Activated naive CD8-positive, alpha-beta T cell treated with anti-CD3 and anti-CD28 coated beads, Interleukin-2, amount 50 U/mL, for 24 hours (primary cell): ENCODE measurements around the gene FCRL2.
A peak's percentile ranks its signal among the peaks of the same experiment; 100 is the strongest.
"Not testable (repeated sequence)": the region's sequence is repeated elsewhere in the genome, so short reads cannot be mapped to it uniquely, and the experiment has no call there.

Experiments used
- ATAC-seq: fragments of 150-1000 bp; cut with Tn5 transposase; one replicate; pipeline ENCODE4 v1.10.0; 2021
- DNase-seq: peaks from one replicate; pipeline ENCODE4 v3.0.0; 2021
- H3K27ac Mint-ChIP-seq: one replicate; pipeline ENCODE4 v1.8.0; 2021; ENCODE audit warnings: mild to moderate bottlenecking, mixed read lengths
- H3K27me3 Mint-ChIP-seq: one replicate; pipeline ENCODE4 v1.8.0; 2021; ENCODE audit warnings: mixed read lengths
- H3K36me3 Mint-ChIP-seq: one replicate; pipeline ENCODE4 v1.8.0; 2021; ENCODE audit warnings: low read depth, mixed read lengths
- H3K4me1 Mint-ChIP-seq: one replicate; pipeline ENCODE4 v1.8.0; 2021; ENCODE audit warnings: mixed read lengths
- H3K4me3 Mint-ChIP-seq: one replicate; pipeline ENCODE4 v1.8.0; 2021; ENCODE audit warnings: mild to moderate bottlenecking, moderate library complexity, mixed read lengths
- H3K9me3 Mint-ChIP-seq: one replicate; pipeline ENCODE4 v1.8.0; 2021; ENCODE audit warnings: mixed read lengths

Gene FCRL2

DNA sequence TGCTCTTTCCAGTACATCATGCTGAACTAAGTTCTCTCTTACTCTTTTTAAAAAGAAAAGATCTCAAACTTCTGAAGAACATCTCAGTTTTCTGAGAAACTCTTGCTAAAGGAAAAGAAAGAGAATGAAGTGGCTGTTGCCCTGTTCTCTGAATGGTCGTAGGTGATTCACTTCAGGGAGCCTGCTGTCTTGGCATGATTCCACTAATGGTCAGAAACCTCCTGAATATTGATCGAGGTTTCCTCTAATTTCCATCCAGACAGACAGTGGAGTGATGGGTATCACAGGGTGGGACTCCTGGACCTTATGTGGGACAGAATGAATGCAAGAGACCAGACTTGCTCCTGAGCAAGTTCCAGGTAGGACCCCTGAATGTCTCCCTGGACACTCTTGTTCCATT lies 2.5 kb downstream of the FCRL2 start:
- H3K4me3 Mint-ChIP-seq = no peak overlapping the region
- peaks cover 2% of the 10 kb centered on the region for H3K27me3 Mint-ChIP-seq
- no peak for DNase-seq
- no peak for ATAC-seq
- no peaks in the 10 kb centered on the region for H3K9me3 Mint-ChIP-seq
- peaks cover 29% of the 10 kb centered on the region for H3K4me1 Mint-ChIP-seq
- H3K27ac Mint-ChIP-seq = no peak overlapping the region
- no peaks in the 10 kb centered on the region for H3K36me3 Mint-ChIP-seq

- peaks cover 29% of the 10 kb centered on the region for H3K4me1 Mint-ChIP-seq
- no peak overlapping the region for H3K4me3 Mint-ChIP-seq
These were observed 3.2 kb downstream of the FCRL2 start for GRCh38 chr1:157773493-157774350.

GRCh38 chr1:157771661-157772425 lies 5.1 kb downstream of the FCRL2 start:
- Mint-ChIP-seq H3K36me3 (no peaks in the 10 kb centered on the region), H3K4me3 (no peak overlapping the region), H3K9me3 (no peaks in the 10 kb centered on the region), H3K27ac (no peak overlapping the region), H3K4me1 (peaks cover 26% of the 10 kb centered on the region), H3K27me3 (peaks cover 2% of the 10 kb centered on the region)
- no peak for ATAC-seq
- DNase-seq = no peak

More at GRCh38 chr1:157773493-157774350, 3.2 kb downstream of the FCRL2 start:
- Mint-ChIP-seq H3K36me3 (no peaks in the 10 kb centered on the region), H3K27ac (peak overlapping the region; percentile 8), H3K9me3 (no peaks in the 10 kb centered on the region), H3K27me3 (peaks cover 2% of the 10 kb centered on the region)
- DNase-seq (no peak), ATAC-seq (peak; percentile 36)

DNA sequence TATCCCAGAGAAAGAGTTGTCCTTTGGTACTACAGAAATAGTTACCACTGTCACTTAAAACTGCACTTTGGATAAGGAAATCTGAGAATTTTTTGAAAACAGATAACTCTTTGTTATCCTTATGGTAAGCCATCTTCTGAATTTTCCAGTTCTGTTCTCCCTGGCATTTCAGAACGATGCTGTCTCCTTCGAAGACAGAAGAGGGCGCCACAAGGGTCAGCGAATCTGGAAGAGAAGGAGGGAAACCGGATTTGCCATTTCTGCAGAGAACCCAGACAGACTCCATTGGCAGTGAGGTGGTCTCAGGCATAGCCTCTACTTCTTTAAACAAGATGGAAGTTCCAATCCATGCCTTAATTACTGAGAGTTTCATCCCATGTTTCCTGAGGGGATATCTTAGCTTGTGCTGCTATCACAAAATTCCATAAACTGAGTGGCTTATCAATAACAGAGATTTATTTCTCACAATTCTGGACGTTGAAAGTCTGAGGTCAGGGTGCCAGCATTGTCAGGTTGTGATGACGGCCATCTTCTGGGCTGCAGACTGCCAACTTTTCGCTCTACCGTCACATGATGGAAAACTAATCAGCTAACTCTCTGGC lies 6.4 kb downstream of the FCRL2 start:
- H3K27ac Mint-ChIP-seq = no peak overlapping the region
- H3K9me3 Mint-ChIP-seq = no peaks in the 10 kb centered on the region

DNA sequence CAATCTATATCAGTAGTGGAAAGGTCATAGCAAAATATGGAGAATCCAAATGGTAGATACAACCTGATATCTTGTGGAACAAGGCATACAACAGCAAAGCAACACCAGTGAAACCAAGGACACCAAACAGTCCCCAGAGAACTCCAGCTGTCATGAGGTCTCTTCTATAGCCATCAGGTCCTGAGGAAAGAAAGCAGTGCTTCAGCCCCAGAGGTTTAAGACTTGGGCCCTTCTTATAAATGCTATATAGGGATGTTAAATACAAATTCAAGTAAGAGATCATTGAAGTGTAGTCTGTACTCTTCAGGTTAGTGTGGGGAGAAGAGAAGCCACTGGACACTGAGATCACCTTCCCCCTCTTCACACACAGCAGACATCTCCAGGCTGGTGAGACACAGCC lies 10.1 kb downstream of the FCRL2 start:
- DNase-seq (no peak), ATAC-seq (no peak)
- no peak overlapping the region for H3K4me3 Mint-ChIP-seq
- peaks cover 13% of the 10 kb centered on the region for H3K4me1 Mint-ChIP-seq
- H3K36me3 Mint-ChIP-seq = no peaks in the 10 kb centered on the region
- peaks cover 2% of the 10 kb centered on the region for H3K27me3 Mint-ChIP-seq
- H3K9me3 Mint-ChIP-seq = peaks cover 5% of the 10 kb centered on the region
- no peak overlapping the region for H3K27ac Mint-ChIP-seq

More for the DNA sequence above, 6.4 kb downstream of the FCRL2 start:
- Mint-ChIP-seq H3K36me3 (no peaks in the 10 kb centered on the region), H3K27me3 (peaks cover 2% of the 10 kb centered on the region), H3K4me1 (peaks cover 22% of the 10 kb centered on the region), H3K4me3 (no peak overlapping the region)
- ATAC-seq (no peak), DNase-seq (no peak)

- peaks cover 2% of the 10 kb centered on the region for H3K4me1 Mint-ChIP-seq
- H3K9me3 Mint-ChIP-seq = peaks cover 17% of the 10 kb centered on the region
- DNase-seq (no peak), ATAC-seq (no peak)
- H3K36me3 Mint-ChIP-seq = peaks cover 7% of the 10 kb centered on the region
- H3K27ac Mint-ChIP-seq = no peak overlapping the region
- no peak overlapping the region for H3K4me3 Mint-ChIP-seq
- no peaks in the 10 kb centered on the region for H3K27me3 Mint-ChIP-seq
These were observed 18.9 kb downstream of the FCRL2 start for GRCh38 chr1:157758018-157758417.

- DNase-seq = no peak
- no peaks in the 10 kb centered on the region for H3K36me3 Mint-ChIP-seq
- H3K4me3 Mint-ChIP-seq = no peak overlapping the region
- no peaks in the 10 kb centered on the region for H3K4me1 Mint-ChIP-seq
- H3K27ac Mint-ChIP-seq = no peak overlapping the region
- ATAC-seq = no peak
- H3K27me3 Mint-ChIP-seq = peaks cover 2% of the 10 kb centered on the region
- peaks cover 2% of the 10 kb centered on the region for H3K9me3 Mint-ChIP-seq
These were observed 23.3 kb downstream of the FCRL2 start for GRCh38 chr1:157753611-157754010.

GRCh38 chr1:157751283-157751682 lies 25.6 kb downstream of the FCRL2 start:
- no peak for DNase-seq
- ATAC-seq = no peak
- no peak overlapping the region for H3K27ac Mint-ChIP-seq
- H3K27me3 Mint-ChIP-seq = peaks cover 2% of the 10 kb centered on the region
- H3K4me3 Mint-ChIP-seq = no peak overlapping the region
- H3K36me3 Mint-ChIP-seq = no peaks in the 10 kb centered on the region
- no peaks in the 10 kb centered on the region for H3K9me3 Mint-ChIP-seq
- H3K4me1 Mint-ChIP-seq = peaks cover 6% of the 10 kb centered on the region

DNA sequence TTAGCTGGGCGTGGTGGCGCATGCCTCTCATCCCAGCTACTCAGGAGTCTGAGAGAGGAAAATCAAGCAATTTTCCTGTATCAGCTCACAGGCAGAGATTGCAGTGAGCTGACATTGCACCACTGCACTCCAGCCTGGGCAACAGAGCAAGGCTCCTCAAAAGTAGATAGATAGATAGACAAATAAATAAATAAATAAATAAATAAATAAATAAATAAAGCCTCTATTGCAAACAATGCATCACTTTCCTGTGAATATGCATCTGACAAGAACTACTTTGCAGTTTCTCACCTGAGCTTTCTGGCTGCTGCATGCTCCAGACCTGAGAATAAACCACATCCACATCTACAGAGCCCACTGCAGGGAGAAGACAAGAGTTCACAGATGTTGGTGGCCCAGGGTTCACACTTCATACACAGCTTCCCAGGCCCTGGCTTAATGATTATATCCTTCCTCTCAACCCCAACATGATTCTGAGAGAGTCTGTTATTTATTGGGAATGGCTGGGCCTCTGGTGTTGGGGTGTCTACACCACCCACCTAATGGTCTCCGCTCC lies 28.6 kb downstream of the FCRL2 start:
- DNase-seq (no peak), ATAC-seq (no peak)
- Mint-ChIP-seq H3K36me3 (no peaks in the 10 kb centered on the region), H3K4me1 (peaks cover 6% of the 10 kb centered on the region), H3K4me3 (no peak overlapping the region), H3K9me3 (no peaks in the 10 kb centered on the region), H3K27ac (no peak overlapping the region), H3K27me3 (peaks cover 2% of the 10 kb centered on the region)

DNA sequence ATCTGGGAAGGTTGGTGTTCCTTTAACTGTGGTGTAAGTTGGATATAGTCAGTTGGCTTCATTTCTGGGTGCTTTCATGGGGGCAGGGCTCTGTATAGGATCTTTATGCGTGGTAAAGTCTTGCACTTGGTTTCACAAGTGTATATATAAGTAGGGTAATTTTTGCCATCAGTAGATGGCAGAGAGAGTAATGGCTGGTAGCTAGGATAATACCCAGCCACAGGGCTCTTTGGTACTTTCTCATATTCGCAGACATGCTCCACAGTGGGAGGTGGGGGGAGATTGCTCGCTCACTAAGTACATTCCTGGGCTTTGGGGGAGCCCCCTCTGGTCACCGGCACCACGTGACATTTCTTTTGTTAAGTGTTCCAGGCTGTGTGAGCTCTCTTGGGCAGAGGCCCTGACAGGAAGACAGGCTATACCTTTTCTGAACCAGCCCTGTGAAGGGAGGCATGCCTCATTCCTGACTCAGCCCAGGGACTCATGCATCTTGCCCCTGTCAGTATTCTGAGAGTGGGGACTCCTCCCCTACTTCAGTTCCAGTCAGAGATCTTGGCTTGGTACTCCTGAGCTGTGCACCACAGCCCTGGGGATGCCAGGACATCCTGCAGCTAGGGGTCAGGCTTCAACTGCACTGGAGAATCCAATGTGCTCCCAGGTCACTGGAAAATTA lies 37.6 kb downstream of the FCRL2 start:
- Mint-ChIP-seq H3K27me3 (no peaks in the 10 kb centered on the region), H3K4me1 (peaks cover 9% of the 10 kb centered on the region), H3K4me3 (no peak overlapping the region), H3K9me3 (no peaks in the 10 kb centered on the region), H3K27ac (no peak overlapping the region), H3K36me3 (no peaks in the 10 kb centered on the region)
- DNase-seq (no peak), ATAC-seq (peak; percentile 81)

- H3K27me3 Mint-ChIP-seq, H3K4me3 Mint-ChIP-seq, H3K9me3 Mint-ChIP-seq, H3K36me3 Mint-ChIP-seq, H3K27ac Mint-ChIP-seq, DNase-seq, ATAC-seq: not testable (repeated sequence)
- peaks cover 12% of the 10 kb centered on the region for H3K4me1 Mint-ChIP-seq
These were observed 40.9 kb downstream of the FCRL2 start for GRCh38 chr1:157735991-157736390.

DNA sequence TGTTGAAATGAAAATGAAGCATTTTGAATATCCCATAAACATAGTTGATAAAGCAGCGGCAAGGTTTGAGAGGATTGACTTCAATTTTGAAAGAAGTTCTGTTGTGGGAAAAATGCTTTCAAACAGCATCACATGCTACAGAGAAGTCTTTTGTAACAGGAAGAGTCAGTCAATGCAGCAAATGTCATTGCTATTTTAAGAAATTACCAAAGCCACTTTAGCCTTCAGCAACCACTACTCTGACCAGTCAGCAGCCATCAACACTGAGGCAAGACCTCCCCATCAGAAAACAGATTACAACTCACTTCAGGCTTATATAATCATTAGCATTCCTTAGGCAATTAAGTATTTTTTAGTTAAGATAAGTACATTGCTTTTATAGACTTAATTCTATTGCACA lies 42.6 kb downstream of the FCRL2 start:
- DNase-seq (no peak), ATAC-seq (no peak)
- peaks cover 12% of the 10 kb centered on the region for H3K4me1 Mint-ChIP-seq
- no peaks in the 10 kb centered on the region for H3K9me3 Mint-ChIP-seq
- no peak overlapping the region for H3K4me3 Mint-ChIP-seq
- H3K27me3 Mint-ChIP-seq = no peaks in the 10 kb centered on the region
- no peak overlapping the region for H3K27ac Mint-ChIP-seq
- H3K36me3 Mint-ChIP-seq = no peaks in the 10 kb centered on the region

GRCh38 chr1:157732755-157733154 lies 44.2 kb downstream of the FCRL2 start:
- H3K27me3 Mint-ChIP-seq = peaks cover 6% of the 10 kb centered on the region
- H3K9me3 Mint-ChIP-seq = no peaks in the 10 kb centered on the region
- peaks cover 10% of the 10 kb centered on the region for H3K4me1 Mint-ChIP-seq
- no peak overlapping the region for H3K4me3 Mint-ChIP-seq
- H3K27ac Mint-ChIP-seq = peak overlapping the region; percentile 55
- DNase-seq (no peak), ATAC-seq (no peak)
- H3K36me3 Mint-ChIP-seq = no peaks in the 10 kb centered on the region

- Mint-ChIP-seq H3K27me3 (peaks cover 8% of the 10 kb centered on the region), H3K9me3 (peaks cover 18% of the 10 kb centered on the region), H3K4me1 (peaks cover 38% of the 10 kb centered on the region), H3K27ac (peak overlapping the region; percentile 68), H3K36me3 (peaks cover 7% of the 10 kb centered on the region), H3K4me3 (peak overlapping the region; percentile 24)
- ATAC-seq (no peak), DNase-seq (no peak)
These were observed 51.7 kb downstream of the FCRL2 start for GRCh38 chr1:157725221-157725577.
